Medulla oblongata (tissue), 1 donor: Measurements from ENCODE around the gene ANGEL2.
"Not testable (repeated sequence)": the region's sequence is repeated elsewhere in the genome, so short reads cannot be mapped to it uniquely, and the experiment has no call there.

Experiments used
- DNase-seq: peaks from one replicate; pipeline ENCODE4 v3.0.0-alpha.2; 2015; ENCODE audit errors: extremely low spot score

ANGEL2 gene

GRCh38 chr1:213015099-213016050, at the start of gene ANGEL2:
Gene ANGEL2 (minus strand): TSS chr1:213015867. CDS start chr1:213015671, 196 bp downstream.
- peak; percentile 99 for DNase-seq

GRCh38 chr1:213061263-213061662, 45.6 kb upstream of the ANGEL2 start:
- no peak for DNase-seq

GRCh38 chr1:213060836-213061235, 45.2 kb upstream of the ANGEL2 start:
- no peak for DNase-seq

GRCh38 chr1:213057264-213058059, 41.8 kb upstream of the ANGEL2 start:
- DNase-seq: no peak

- no peak for DNase-seq
Observed at GRCh38 chr1:213055767-213056166, 40.1 kb upstream of the ANGEL2 start.

GRCh38 chr1:213054733-213055591, 39.3 kb upstream of the ANGEL2 start:
- DNase-seq: no peak

- no peak for DNase-seq
Observed at GRCh38 chr1:213054142-213054541, 38.5 kb upstream of the ANGEL2 start.

GRCh38 chr1:213053455-213053854, 37.8 kb upstream of the ANGEL2 start:
- DNase-seq: no peak

GRCh38 chr1:213051881-213052202, 36.2 kb upstream of the ANGEL2 start:
- no peak for DNase-seq

GRCh38 chr1:213051127-213051880, 35.6 kb upstream of the ANGEL2 start, which contains the start of gene RPS6KC1:
Gene RPS6KC1 (plus strand): TSS chr1:213051241. CDS start chr1:213051405, 164 bp downstream.
- peak; percentile 84 for DNase-seq

- no peak for DNase-seq
Observed at GRCh38 chr1:213050745-213051126, 35.1 kb upstream of the ANGEL2 start.

GRCh38 chr1:213049232-213049631, 33.6 kb upstream of the ANGEL2 start:
- no peak for DNase-seq

GRCh38 chr1:213045321-213046226, 29.9 kb upstream of the ANGEL2 start:
- DNase-seq: not testable (repeated sequence)

GRCh38 chr1:213041443-213041842, 25.8 kb upstream of the ANGEL2 start:
- no peak for DNase-seq

GRCh38 chr1:213035573-213035972, 19.9 kb upstream of the ANGEL2 start:
- DNase-seq: no peak

- DNase-seq: no peak
Observed at GRCh38 chr1:213034713-213035112, 19.0 kb upstream of the ANGEL2 start.

- no peak for DNase-seq
Observed at GRCh38 chr1:213032651-213033050, 17.0 kb upstream of the ANGEL2 start.

GRCh38 chr1:213027024-213027423, 11.4 kb upstream of the ANGEL2 start:
- DNase-seq: not testable (repeated sequence)

GRCh38 chr1:213020016-213020415, 4.3 kb upstream of the ANGEL2 start:
- no peak for DNase-seq

GRCh38 chr1:213019450-213019849, 3.8 kb upstream of the ANGEL2 start:
- no peak for DNase-seq
